PC-3 (cell line): ENCODE results near the gene PRRT2.

ENCODE experiments used
- EZH2 ChIP-seq: fragments of 300-600 bp; sonication (generic); IDR thresholded peaks from one replicate; pipeline ENCODE4 v1.6.1; 2017; ENCODE audit warnings: antibody characterized with exemption, mild to moderate bottlenecking, low read length; ENCODE audit not compliant: unreplicated experiment
- EZH2phosphoT487 ChIP-seq: fragments of 300-600 bp; sonication (generic); IDR thresholded peaks from 2 replicates; pipeline ENCODE4 v1.6.1; 2018; ENCODE audit warnings: mild to moderate bottlenecking, antibody characterized with exemption, low read length, borderline replicate concordance
- TF ChIP-seq, protein P1 (sequence below): fragments of 300-600 bp; sonication (generic); conservative IDR thresholded peaks from 2 replicates; pipeline ENCODE4 v1.5.1; 2017; ENCODE audit warnings: antibody characterized with exemption, low read depth, mild to moderate bottlenecking, low read length

GRCh38 chr16:29820730-29821642 lies 9.0 kb downstream of the PRRT2 start:
- TF ChIP-seq, protein P1, sequence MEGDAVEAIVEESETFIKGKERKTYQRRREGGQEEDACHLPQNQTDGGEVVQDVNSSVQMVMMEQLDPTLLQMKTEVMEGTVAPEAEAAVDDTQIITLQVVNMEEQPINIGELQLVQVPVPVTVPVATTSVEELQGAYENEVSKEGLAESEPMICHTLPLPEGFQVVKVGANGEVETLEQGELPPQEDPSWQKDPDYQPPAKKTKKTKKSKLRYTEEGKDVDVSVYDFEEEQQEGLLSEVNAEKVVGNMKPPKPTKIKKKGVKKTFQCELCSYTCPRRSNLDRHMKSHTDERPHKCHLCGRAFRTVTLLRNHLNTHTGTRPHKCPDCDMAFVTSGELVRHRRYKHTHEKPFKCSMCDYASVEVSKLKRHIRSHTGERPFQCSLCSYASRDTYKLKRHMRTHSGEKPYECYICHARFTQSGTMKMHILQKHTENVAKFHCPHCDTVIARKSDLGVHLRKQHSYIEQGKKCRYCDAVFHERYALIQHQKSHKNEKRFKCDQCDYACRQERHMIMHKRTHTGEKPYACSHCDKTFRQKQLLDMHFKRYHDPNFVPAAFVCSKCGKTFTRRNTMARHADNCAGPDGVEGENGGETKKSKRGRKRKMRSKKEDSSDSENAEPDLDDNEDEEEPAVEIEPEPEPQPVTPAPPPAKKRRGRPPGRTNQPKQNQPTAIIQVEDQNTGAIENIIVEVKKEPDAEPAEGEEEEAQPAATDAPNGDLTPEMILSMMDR, result no peak
- no peak for TF ChIP-seq EZH2
- TF ChIP-seq EZH2phosphoT487, result no peak
